Measurements from ENCODE around the gene SNAP23. TPM values are rescaled to one million over a fixed set of nuclear protein-coding genes. Genes with fewer than 3 reads are reported as not detected.

SNAP23 gene
- total RNA-seq, 1 experiment from 2014 or later, result 68.3 TPM

- TF ChIP-seq HMGXB4 (CRISPR knock-in tag; IDR thresholded peaks at IDR 0.05) (no peak), CDX4 (CRISPR knock-in tag; IDR thresholded peaks at IDR 0.05; ENCODE audit: borderline replicate concordance) (no peak), GRHL2 (CRISPR knock-in tag; IDR thresholded peaks at IDR 0.05; ENCODE audit: insufficient replicate concordance, severe bottlenecking) (no peak), PREB (CRISPR knock-in tag; IDR thresholded peaks at IDR 0.05; ENCODE audit: borderline replicate concordance) (no peak), AR (CRISPR knock-in tag; IDR thresholded peaks at IDR 0.05) (no peak), ZNF396 (CRISPR knock-in tag; IDR thresholded peaks at IDR 0.05; ENCODE audit: borderline replicate concordance) (no peak), ZNF532 (CRISPR knock-in tag; IDR thresholded peaks at IDR 0.05; ENCODE audit: borderline replicate concordance) (no peak), MLX (CRISPR knock-in tag; IDR thresholded peaks at IDR 0.05) (no peak), NR2C2 (CRISPR knock-in tag; IDR thresholded peaks at IDR 0.05) (no peak), CREB1 (CRISPR knock-in tag; IDR thresholded peaks at IDR 0.05) (no peak), SMAD4 (CRISPR knock-in tag; IDR thresholded peaks at IDR 0.05) (no peak), ZMAT4 (CRISPR knock-in tag; IDR thresholded peaks at IDR 0.05) (no peak), E2F5 (CRISPR knock-in tag; IDR thresholded peaks at IDR 0.05) (no peak)
Observed at GRCh38 chr15:42483677-42484076, 11.8 kb upstream of the SNAP23 start (continued).
